Keratinocyte (primary cell): ENCODE data around the gene MRPL32.

Experiments used
- EZH2 ChIP-seq: IDR thresholded peaks from one replicate; pipeline ENCODE4 v1.6.1; 2012; ENCODE audit warnings: inconsistent platforms, mild to moderate bottlenecking, low read length, moderate library complexity
- TF ChIP-seq, protein P1 (sequence below), 3 experiments: IDR thresholded peaks in 1 of 3; conservative IDR thresholded peaks in 1 of 3; optimal IDR thresholded peaks in 1 of 3; 2 replicates in 2 of 3; 3 replicates in 1 of 3; pipeline versions ENCODE3 to v1.5.1; 2011; ENCODE audit warnings: low read length in 3 of 3, mild to moderate bottlenecking in 3 of 3, moderate library complexity in 2 of 3, control low read depth in 1 of 3, inconsistent platforms in 1 of 3; ENCODE audit not compliant: insufficient read depth in 2 of 3; ENCODE audit errors: extremely low read depth in 1 of 3

DNA sequence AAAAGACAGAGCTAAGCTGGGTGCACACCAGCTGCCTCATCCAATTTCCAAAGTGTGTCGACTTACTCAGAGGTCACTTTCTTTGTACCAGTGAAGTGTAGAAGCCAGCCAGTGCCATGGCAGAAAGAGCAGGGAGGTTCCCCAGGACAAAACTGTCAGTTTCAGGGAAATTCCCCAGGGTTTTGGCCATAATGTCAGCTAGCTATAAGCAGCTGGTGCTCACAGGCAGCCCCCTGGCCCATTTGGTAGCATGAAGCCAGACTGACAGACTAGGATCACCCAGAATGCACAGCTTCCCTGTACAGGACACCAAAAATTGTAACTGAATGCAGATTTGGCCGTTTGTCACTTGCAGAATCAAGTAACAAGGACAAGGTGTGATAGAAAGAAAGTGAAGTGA is 28.6 kb downstream of the MRPL32 start:
- TF ChIP-seq, protein P1, sequence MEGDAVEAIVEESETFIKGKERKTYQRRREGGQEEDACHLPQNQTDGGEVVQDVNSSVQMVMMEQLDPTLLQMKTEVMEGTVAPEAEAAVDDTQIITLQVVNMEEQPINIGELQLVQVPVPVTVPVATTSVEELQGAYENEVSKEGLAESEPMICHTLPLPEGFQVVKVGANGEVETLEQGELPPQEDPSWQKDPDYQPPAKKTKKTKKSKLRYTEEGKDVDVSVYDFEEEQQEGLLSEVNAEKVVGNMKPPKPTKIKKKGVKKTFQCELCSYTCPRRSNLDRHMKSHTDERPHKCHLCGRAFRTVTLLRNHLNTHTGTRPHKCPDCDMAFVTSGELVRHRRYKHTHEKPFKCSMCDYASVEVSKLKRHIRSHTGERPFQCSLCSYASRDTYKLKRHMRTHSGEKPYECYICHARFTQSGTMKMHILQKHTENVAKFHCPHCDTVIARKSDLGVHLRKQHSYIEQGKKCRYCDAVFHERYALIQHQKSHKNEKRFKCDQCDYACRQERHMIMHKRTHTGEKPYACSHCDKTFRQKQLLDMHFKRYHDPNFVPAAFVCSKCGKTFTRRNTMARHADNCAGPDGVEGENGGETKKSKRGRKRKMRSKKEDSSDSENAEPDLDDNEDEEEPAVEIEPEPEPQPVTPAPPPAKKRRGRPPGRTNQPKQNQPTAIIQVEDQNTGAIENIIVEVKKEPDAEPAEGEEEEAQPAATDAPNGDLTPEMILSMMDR (optimal IDR thresholded peaks at IDR 0.05 in 1 of 3, IDR thresholded peaks at IDR 0.05 in 1 of 3, conservative IDR thresholded peaks at IDR 0.05 in 1 of 3; ENCODE audit: extremely low read depth in 1 of 3, insufficient read depth in 2 of 3, low read length in 3 of 3): no peak
- TF ChIP-seq EZH2: no peak
